Spleen (tissue), 11 donors: ENCODE data around the gene DOCK2. TPM values are rescaled to one million over a fixed set of nuclear protein-coding genes. Genes with fewer than 3 reads are reported as not detected.

Experiments
- DNase-seq: peaks from one replicate; pipeline ENCODE4 v3.0.0-alpha.2; 2020
- H3K27ac ChIP-seq, 8 donors: fragments of 200-600 bp; sonication (generic) in 7 of 8; 1 replicate in 4 of 8; 2 replicates in 4 of 8; pipeline versions ENCODE4 v1.5.0 to v1.8.0; 2016 to 2021; ENCODE audit warnings: inconsistent platforms in 4 of 8, mild to moderate bottlenecking in 4 of 8, moderate library complexity in 1 of 8
- H3K27me3 ChIP-seq, 7 donors: fragments of 200-600 bp; sonication (generic) in 6 of 7; replicated peaks in 1 of 7; 1 replicate in 4 of 7; 2 replicates in 3 of 7; pipeline versions ENCODE4 v1.5.0 to v1.8.0; 2016 to 2021; ENCODE audit warnings: inconsistent platforms in 3 of 7, mild to moderate bottlenecking in 1 of 7
- H3K36me3 ChIP-seq, 6 donors: fragments of 200-600 bp; sonication (generic) in 5 of 6; 1 replicate in 4 of 6; 2 replicates in 2 of 6; pipeline versions ENCODE4 v1.5.0 to v1.8.0; 2016 to 2021; ENCODE audit warnings: inconsistent platforms in 2 of 6
- H3K4me1 ChIP-seq, 6 donors: fragments of 200-600 bp; sonication (generic) in 5 of 6; 1 replicate in 3 of 6; 2 replicates in 3 of 6; pipeline versions ENCODE4 v1.5.0 to v1.8.0; 2016 to 2021; ENCODE audit warnings: inconsistent platforms in 3 of 6
- H3K4me3 ChIP-seq, 8 donors: fragments of 200-600 bp; sonication (generic) in 7 of 8; 1 replicate in 4 of 8; 2 replicates in 4 of 8; pipeline versions ENCODE4 v1.5.0 to v1.8.0; 2016 to 2021; ENCODE audit warnings: inconsistent platforms in 4 of 8, mild to moderate bottlenecking in 4 of 8, moderate library complexity in 2 of 8
- H3K9me3 ChIP-seq, 8 donors: fragments of 200-600 bp; sonication (generic) in 7 of 8; 1 replicate in 4 of 8; 2 replicates in 4 of 8; pipeline versions ENCODE4 v1.5.0 to v1.8.0; 2016 to 2021; ENCODE audit warnings: inconsistent platforms in 4 of 8
- CTCF ChIP-seq, 11 experiments: fragments of 200-600 bp in 7 of 11; fragments of 450-650 bp in 4 of 11; sonication (generic) in 4 of 11; IDR thresholded peaks in 8 of 11; conservative IDR thresholded peaks in 3 of 11; 1 replicate in 7 of 11; 2 replicates in 4 of 11; pipeline versions ENCODE4 v1.4.0 to v1.8.0; 2016 to 2021; ENCODE audit warnings: antibody characterized with exemption in 11 of 11, inconsistent platforms in 4 of 11, mild to moderate bottlenecking in 1 of 11
- POLR2A ChIP-seq, 3 donors: fragments of 450-650 bp; IDR thresholded peaks; one replicate each; pipeline ENCODE4 v1.5.1; 2017; ENCODE audit warnings: antibody characterized with exemption in 3 of 3, mild to moderate bottlenecking in 1 of 3
- POLR2AphosphoS5 ChIP-seq, 3 donors: sonication (generic); formaldehyde crosslinking; IDR thresholded peaks; one replicate each; pipeline ENCODE4 v1.5.1; 2017; ENCODE audit warnings: antibody characterized with exemption in 3 of 3
- WGBS, 5 donors: extraction: QIAGEN DNeasy Blood & Tissue Kit in 3 of 5; methylation state at CpG; one replicate each; pipeline versions ENCODE4 v1.1.5 to v1.1.7; 2013 to 2018; 5-methylcytosine and 5-hydroxymethylcytosine counted together
- intact Hi-C: fragments of 100-400 bp; cut with DNase I; formaldehyde crosslinking; loops from one replicate; pipeline ENCODE4 v1.15.0; 2023; ENCODE audit warnings: low total_unique reads
- polyA plus RNA-seq, 3 donors: library from polyadenylated mRNA; stranded (reverse); fragments of 200-250 nt; gene quantifications; one replicate each; pipeline ENCODE4 v1.2.1, GENCODE V29; 2013
- total RNA-seq, 7 donors: library from RNA; depleted of rRNA in 3 of 7; stranded (reverse); fragments of >200 nt in 3 of 7; fragmentation: NEBNext Ultra II Directional in 4 of 7; extraction: Animal tissue kit (Norgen Biotek cat#: 25700) in 4 of 7; gene quantifications; one replicate each; pipeline versions ENCODE4 v1.1.0 to v1.2.1, GENCODE V29; 2016 to 2021
- donor health status: healthy with polysubstance abuse.
- donor health status: DM: no; HTN: no; CAD: no; lungs with moderate emphysema.
- donor health status: DM: no; HTN: no; CAD: no.
- donor health status: Bipolar disorder and iron deficiency.
- donor health status: healthy.
- donor health status: DM: no; HTN: no; CAD: no.
- donor health status: DM: yes; HTN: yes; CAD: no.

DOCK2 gene
- total and polyA plus RNA-seq, 10 donors = 30.6 to 321 (median 198) TPM

- TF ChIP-seq CTCF (IDR thresholded peaks at IDR 0.05 in 8 of 11, conservative IDR thresholded peaks at IDR 0.05 in 3 of 11) (no peak), POLR2AphosphoS5 (IDR thresholded peaks at IDR 0.05) (peak in 1 of 3 donors; percentile 62)
- intact Hi-C loops = no loop called here
- WGBS, 5 donors = 39 to 72% (median 58%) methylated on average over 3 of the region's 3 CpGs
Observed at GRCh38 chr5:169717288-169717687, 80.2 kb downstream of the DOCK2 start.

GRCh38 chr5:169719360-169720314 is 82.6 kb downstream of the DOCK2 start:
- no peak for DNase-seq
- TF ChIP-seq POLR2AphosphoS5 (IDR thresholded peaks at IDR 0.05) (no peak), POLR2A (IDR thresholded peaks at IDR 0.05) (no peak), CTCF (IDR thresholded peaks at IDR 0.05 in 8 of 11, conservative IDR thresholded peaks at IDR 0.05 in 3 of 11) (no peak)
- H3K4me1 ChIP-seq = peaks cover 0 to 26% (median 8%) of the 10 kb centered on the region in 6 donors
- intact Hi-C loops = no loop called here
- H3K27me3 ChIP-seq = no peaks in the 10 kb centered on the region
- H3K4me3 ChIP-seq = no peak overlapping the region
- 76 to 85% (median 81%) methylated on average over 7 of the region's 7 CpGs for WGBS, 5 donors
- no peak overlapping the region for H3K27ac ChIP-seq
- H3K36me3 ChIP-seq = peaks cover 0 to 100% (median 77%) of the 10 kb centered on the region in 6 donors
- H3K9me3 ChIP-seq = no peaks in the 10 kb centered on the region

More at GRCh38 chr5:169717288-169717687, 80.2 kb downstream of the DOCK2 start:
- Histone ChIP-seq H3K27me3 (no peaks in the 10 kb centered on the region), H3K4me3 (no peak overlapping the region), H3K9me3 (no peaks in the 10 kb centered on the region), H3K27ac (peak overlapping the region in 5 of 8 donors; percentile 3 to 75 (median 67)), H3K36me3 (peaks cover 0 to 100% (median 82%) of the 10 kb centered on the region in 6 donors), H3K4me1 (peaks cover 0 to 26% (median 8%) of the 10 kb centered on the region in 6 donors)
- no peak for DNase-seq

GRCh38 chr5:169721771-169722170 is 84.7 kb downstream of the DOCK2 start:
- H3K4me3 ChIP-seq = no peak overlapping the region
- H3K36me3 ChIP-seq = peaks cover 0 to 100% (median 75%) of the 10 kb centered on the region in 6 donors
- H3K27me3 ChIP-seq = no peaks in the 10 kb centered on the region
- peaks cover 0 to 5% (median 0%) of the 10 kb centered on the region in 8 donors for H3K9me3 ChIP-seq
- TF ChIP-seq POLR2AphosphoS5 (IDR thresholded peaks at IDR 0.05) (no peak), POLR2A (IDR thresholded peaks at IDR 0.05) (no peak)
- H3K27ac ChIP-seq = no peak overlapping the region
- no peak for DNase-seq
- peaks cover 0 to 17% (median 1%) of the 10 kb centered on the region in 6 donors for H3K4me1 ChIP-seq
- WGBS, 5 donors = 85 to 95% (median 87%) methylated on average over 2 of the region's 2 CpGs
- intact Hi-C loops = no loop called here

- peaks cover 0 to 5% (median 0%) of the 10 kb centered on the region in 8 donors for H3K9me3 ChIP-seq
- WGBS, 5 donors = 84 to 92% (median 87%) methylated on average over 3 of the region's 3 CpGs
- H3K4me3 ChIP-seq = no peak overlapping the region
- no peak for TF ChIP-seq CTCF (IDR thresholded peaks at IDR 0.05 in 8 of 11, conservative IDR thresholded peaks at IDR 0.05 in 3 of 11)
- TF ChIP-seq POLR2AphosphoS5 (IDR thresholded peaks at IDR 0.05) = no peak
- TF ChIP-seq POLR2A (IDR thresholded peaks at IDR 0.05) = no peak
- no peak for DNase-seq
- no peaks in the 10 kb centered on the region for H3K27me3 ChIP-seq
- no peak overlapping the region for H3K27ac ChIP-seq
- H3K4me1 ChIP-seq = peaks cover 0 to 2% (median 0%) of the 10 kb centered on the region in 6 donors
- peaks cover 0 to 100% (median 62%) of the 10 kb centered on the region in 6 donors for H3K36me3 ChIP-seq
- intact Hi-C loops = no loop called here
Observed at GRCh38 chr5:169723103-169723831, 86.2 kb downstream of the DOCK2 start.
